Esophagus squamous epithelium (tissue), 5 donors: ENCODE measurements around the gene GABRG3. TPM values are rescaled to one million over a fixed set of nuclear protein-coding genes. Genes with fewer than 3 reads are reported as not detected.

ENCODE experiments used
- DNase-seq: peaks from one replicate; lab custom pipeline; 2025; lab: John Stamatoyannopoulos, UW
- H3K27ac ChIP-seq, 4 donors: fragments of 200-600 bp; sonication (generic); one replicate each; pipeline ENCODE4 v1.5.1; 2016 to 2019; ENCODE audit warnings: mild to moderate bottlenecking in 1 of 4
- H3K27me3 ChIP-seq, 4 donors: fragments of 200-600 bp; sonication (generic); 1 replicate in 3 of 4; 2 replicates in 1 of 4; pipeline versions ENCODE4 v1.5.1 to v1.6.0; 2017 to 2021; ENCODE audit warnings: antibody characterized with exemption in 1 of 4
- H3K36me3 ChIP-seq, 3 donors: fragments of 200-600 bp; sonication (generic); one replicate each; pipeline ENCODE4 v1.5.1; 2016 to 2019
- H3K4me1 ChIP-seq, 3 donors: fragments of 200-600 bp; sonication (generic); one replicate each; pipeline ENCODE4 v1.5.1; 2017 to 2019
- H3K4me3 ChIP-seq, 4 donors: fragments of 200-600 bp; sonication (generic); 1 replicate in 3 of 4; 2 replicates in 1 of 4; pipeline ENCODE4 v1.5.1; 2016 to 2019; ENCODE audit warnings: mild to moderate bottlenecking in 2 of 4, moderate library complexity in 1 of 4
- H3K9me3 ChIP-seq, 3 donors: fragments of 200-600 bp; sonication (generic); one replicate each; pipeline ENCODE4 v1.5.1; 2016 to 2019
- POLR2A ChIP-seq, 4 donors: fragments of 450-650 bp; IDR thresholded peaks; one replicate each; pipeline ENCODE4 v1.6.1; 2017; ENCODE audit warnings: antibody characterized with exemption in 4 of 4, mild to moderate bottlenecking in 4 of 4, moderate library complexity in 3 of 4
- WGBS, 2 donors: methylation state at CpG; one replicate each; pipeline ENCODE4 v1.1.5; 2018; 5-methylcytosine and 5-hydroxymethylcytosine counted together
- intact Hi-C: fragments of 100-400 bp; cut with DNase I; formaldehyde crosslinking; loops from one replicate; pipeline ENCODE4 v1.15.0; 2022
- total RNA-seq, 4 donors: library from RNA; depleted of rRNA; stranded (reverse); fragments of >200 nt; gene quantifications; one replicate each; pipeline ENCODE4 v1.1.0, GENCODE V29; 2016
- TF ChIP-seq, protein P1 (sequence below), 6 experiments: fragments of 450-650 bp in 4 of 6; fragments of 200-600 bp in 2 of 6; sonication (generic) in 2 of 6; IDR thresholded peaks; one replicate each; pipeline ENCODE4 v1.5.1; 2016 to 2019; ENCODE audit warnings: antibody characterized with exemption in 6 of 6, mild to moderate bottlenecking in 4 of 6, moderate library complexity in 4 of 6
- donor health status: DM: yes; HTN: yes; CAD: no.

Gene GABRG3
- total RNA-seq, 4 donors from 2014 or later, result 0.04 to 0.08 TPM; not detected in 2

GRCh38 chr15:27036210-27036609, 65.2 kb downstream of the GABRG3 start:
- intact Hi-C loops, result no loop called here
- WGBS, 2 donors, result 82 to 88% methylated on average over 9 to 11 of the region's 14 CpGs
- TF ChIP-seq, protein P1, sequence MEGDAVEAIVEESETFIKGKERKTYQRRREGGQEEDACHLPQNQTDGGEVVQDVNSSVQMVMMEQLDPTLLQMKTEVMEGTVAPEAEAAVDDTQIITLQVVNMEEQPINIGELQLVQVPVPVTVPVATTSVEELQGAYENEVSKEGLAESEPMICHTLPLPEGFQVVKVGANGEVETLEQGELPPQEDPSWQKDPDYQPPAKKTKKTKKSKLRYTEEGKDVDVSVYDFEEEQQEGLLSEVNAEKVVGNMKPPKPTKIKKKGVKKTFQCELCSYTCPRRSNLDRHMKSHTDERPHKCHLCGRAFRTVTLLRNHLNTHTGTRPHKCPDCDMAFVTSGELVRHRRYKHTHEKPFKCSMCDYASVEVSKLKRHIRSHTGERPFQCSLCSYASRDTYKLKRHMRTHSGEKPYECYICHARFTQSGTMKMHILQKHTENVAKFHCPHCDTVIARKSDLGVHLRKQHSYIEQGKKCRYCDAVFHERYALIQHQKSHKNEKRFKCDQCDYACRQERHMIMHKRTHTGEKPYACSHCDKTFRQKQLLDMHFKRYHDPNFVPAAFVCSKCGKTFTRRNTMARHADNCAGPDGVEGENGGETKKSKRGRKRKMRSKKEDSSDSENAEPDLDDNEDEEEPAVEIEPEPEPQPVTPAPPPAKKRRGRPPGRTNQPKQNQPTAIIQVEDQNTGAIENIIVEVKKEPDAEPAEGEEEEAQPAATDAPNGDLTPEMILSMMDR (IDR thresholded peaks at IDR 0.05), result no peak
- no peak for TF ChIP-seq POLR2A (IDR thresholded peaks at IDR 0.05)

GRCh38 chr15:27037501-27037900, 66.5 kb downstream of the GABRG3 start:
- 55 to 71% methylated on average over 2 of the region's 2 CpGs for WGBS, 2 donors
- no peak for DNase-seq
- H3K9me3 ChIP-seq, result no peaks in the 10 kb centered on the region
- no peak overlapping the region for H3K4me3 ChIP-seq
- H3K27me3 ChIP-seq, result no peaks in the 10 kb centered on the region
- no peak overlapping the region for H3K27ac ChIP-seq
- H3K36me3 ChIP-seq, result no peaks in the 10 kb centered on the region
- TF ChIP-seq POLR2A (IDR thresholded peaks at IDR 0.05), result no peak
- TF ChIP-seq, protein P1 (IDR thresholded peaks at IDR 0.05), result no peak
- H3K4me1 ChIP-seq, result no peaks in the 10 kb centered on the region
- intact Hi-C loops, result no loop called here

More at GRCh38 chr15:27036210-27036609, 65.2 kb downstream of the GABRG3 start:
- Histone ChIP-seq H3K36me3 (no peaks in the 10 kb centered on the region), H3K4me1 (no peaks in the 10 kb centered on the region), H3K27me3 (no peaks in the 10 kb centered on the region), H3K9me3 (no peaks in the 10 kb centered on the region), H3K4me3 (no peak overlapping the region), H3K27ac (no peak overlapping the region)
- no peak for DNase-seq

GRCh38 chr15:27039152-27039551, 68.2 kb downstream of the GABRG3 start:
- WGBS, 2 donors, result 84% methylated on average over 3 of the region's 3 CpGs; no CpG with 5 or more reads in 1 of the 2 donors

GRCh38 chr15:27042230-27042629, 71.2 kb downstream of the GABRG3 start:
- H3K4me3 ChIP-seq, result no peak overlapping the region
- H3K9me3 ChIP-seq, result no peaks in the 10 kb centered on the region
- no peaks in the 10 kb centered on the region for H3K4me1 ChIP-seq
- intact Hi-C loops, result no loop called here
- WGBS, 2 donors, result 76 to 81% methylated on average over 9 to 13 of the region's 13 CpGs
- TF ChIP-seq, protein P1 (IDR thresholded peaks at IDR 0.05), result no peak
- TF ChIP-seq POLR2A (IDR thresholded peaks at IDR 0.05), result no peak
- no peaks in the 10 kb centered on the region for H3K36me3 ChIP-seq
- H3K27ac ChIP-seq, result no peak overlapping the region
- no peaks in the 10 kb centered on the region for H3K27me3 ChIP-seq
- DNase-seq, result no peak

More at GRCh38 chr15:27039152-27039551, 68.2 kb downstream of the GABRG3 start:
- TF ChIP-seq, protein P1 (IDR thresholded peaks at IDR 0.05), result no peak
- no peak for TF ChIP-seq POLR2A (IDR thresholded peaks at IDR 0.05)
- intact Hi-C loops, result no loop called here
- Histone ChIP-seq H3K27ac (no peak overlapping the region), H3K4me3 (no peak overlapping the region), H3K36me3 (no peaks in the 10 kb centered on the region), H3K9me3 (no peaks in the 10 kb centered on the region), H3K4me1 (no peaks in the 10 kb centered on the region), H3K27me3 (no peaks in the 10 kb centered on the region)
- DNase-seq, result no peak

DNA sequence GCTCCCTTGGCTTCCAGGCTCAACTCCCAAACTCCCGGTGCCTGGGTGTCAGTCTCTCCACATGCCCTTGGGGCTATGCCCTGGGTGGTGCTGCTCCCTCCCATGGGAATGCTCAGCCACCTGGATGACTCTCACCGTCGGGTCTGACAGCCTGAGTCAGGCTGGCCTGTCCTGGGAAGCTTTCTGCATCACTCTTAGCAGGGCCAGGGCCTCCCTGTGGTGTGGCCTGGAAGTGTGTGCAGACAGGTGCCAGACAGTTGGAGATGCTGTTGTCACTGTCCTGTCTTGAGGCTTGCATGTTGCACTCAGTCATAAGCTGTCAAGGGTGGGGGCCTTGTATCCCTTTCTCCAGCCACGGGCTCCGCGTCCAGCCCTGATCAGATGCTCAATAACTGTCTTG, 71.7 kb downstream of the GABRG3 start:
- Histone ChIP-seq H3K4me1 (no peaks in the 10 kb centered on the region), H3K27me3 (no peaks in the 10 kb centered on the region), H3K4me3 (no peak overlapping the region), H3K27ac (no peak overlapping the region), H3K36me3 (no peaks in the 10 kb centered on the region), H3K9me3 (no peaks in the 10 kb centered on the region)
- 76 to 78% methylated on average over 4 to 6 of the region's 6 CpGs for WGBS, 2 donors
- no peak for DNase-seq
- TF ChIP-seq, protein P1 (IDR thresholded peaks at IDR 0.05), result no peak
- no peak for TF ChIP-seq POLR2A (IDR thresholded peaks at IDR 0.05)
- intact Hi-C loops, result no loop called here
